Fibroblast of skin of back (primary cell): ENCODE measurements around the gene FADS2.

ENCODE experiments used
- DNase-seq: peaks from one replicate; pipeline ENCODE4 v3.0.0-alpha.2; 2013

The FADS2 gene

GRCh38 chr11:61907871-61908729, 80.0 kb downstream of the FADS2 start:
- no peak for DNase-seq

- no peak for DNase-seq
These were observed 80.7 kb downstream of the FADS2 start for GRCh38 chr11:61908730-61909316.

- DNase-seq: no peak
These were observed 82.4 kb downstream of the FADS2 start for GRCh38 chr11:61910187-61911127.

- no peak for DNase-seq
These were observed 83.1 kb downstream of the FADS2 start for GRCh38 chr11:61911128-61911700.

GRCh38 chr11:61911701-61912529, 83.8 kb downstream of the FADS2 start:
- no peak for DNase-seq

GRCh38 chr11:61912530-61912898, 84.4 kb downstream of the FADS2 start:
- DNase-seq: no peak

GRCh38 chr11:61912991-61913698, 85.0 kb downstream of the FADS2 start:
- DNase-seq: no peak

GRCh38 chr11:61913699-61914395, 85.7 kb downstream of the FADS2 start:
- DNase-seq: no peak

GRCh38 chr11:61914471-61915171, 86.5 kb downstream of the FADS2 start:
- no peak for DNase-seq

- DNase-seq: no peak
These were observed 88.7 kb downstream of the FADS2 start for GRCh38 chr11:61916737-61917333.
